Central memory CD8-positive, alpha-beta T cell (primary cell): ENCODE data around the gene MCAM.
A peak's percentile ranks its signal among the peaks of the same experiment; 100 is the strongest.

Experiments
- ATAC-seq: fragments of 150-1000 bp; cut with Tn5 transposase; replicated peaks from 2 replicates; pipeline ENCODE4 v1.10.0; 2022; ENCODE audit warnings: mild to moderate bottlenecking, moderate FRiP score, moderate number of reproducible peaks; ENCODE audit not compliant: poor library complexity, severe bottlenecking; ENCODE audit errors: extremely low read depth
- DNase-seq, 2 donors: peaks; one replicate each; pipeline ENCODE4 v3.0.0; 2021; ENCODE audit warnings: low spot score in 2 of 2
- H3K27ac Mint-ChIP-seq: one replicate; pipeline ENCODE4 v1.8.0; 2022; ENCODE audit warnings: low read depth, mild to moderate bottlenecking, moderate library complexity, mixed read lengths
- H3K27me3 Mint-ChIP-seq: one replicate; pipeline ENCODE4 v1.8.0; 2022; ENCODE audit warnings: mixed read lengths
- H3K36me3 Mint-ChIP-seq: one replicate; pipeline ENCODE4 v1.8.0; 2022; ENCODE audit warnings: mild to moderate bottlenecking, moderate library complexity, mixed read lengths; ENCODE audit not compliant: insufficient read depth
- H3K4me1 Mint-ChIP-seq: one replicate; pipeline ENCODE4 v1.8.0; 2022; ENCODE audit warnings: mixed read lengths
- H3K4me3 Mint-ChIP-seq: one replicate; pipeline ENCODE4 v1.8.0; 2022; ENCODE audit warnings: mild to moderate bottlenecking, moderate library complexity, mixed read lengths
- H3K9me3 Mint-ChIP-seq: one replicate; pipeline ENCODE4 v1.8.0; 2022; ENCODE audit warnings: mixed read lengths

The MCAM gene

GRCh38 chr11:119306373-119306890 is 10.5 kb downstream of the MCAM start:
- H3K4me1 Mint-ChIP-seq = no peaks in the 10 kb centered on the region
- ATAC-seq = peak; percentile 28
- no peak for DNase-seq
- no peaks in the 10 kb centered on the region for H3K27me3 Mint-ChIP-seq
- peaks cover 13% of the 10 kb centered on the region for H3K36me3 Mint-ChIP-seq
- no peak overlapping the region for H3K4me3 Mint-ChIP-seq
- no peak overlapping the region for H3K27ac Mint-ChIP-seq
- H3K9me3 Mint-ChIP-seq = no peaks in the 10 kb centered on the region

GRCh38 chr11:119305556-119306372 is 11.2 kb downstream of the MCAM start:
- Mint-ChIP-seq H3K27ac (peak overlapping the region; percentile 56), H3K36me3 (peaks cover 13% of the 10 kb centered on the region), H3K27me3 (no peaks in the 10 kb centered on the region), H3K9me3 (no peaks in the 10 kb centered on the region), H3K4me1 (no peaks in the 10 kb centered on the region), H3K4me3 (no peak overlapping the region)
- ATAC-seq = no peak
- DNase-seq = no peak

GRCh38 chr11:119303227-119303718 is 13.7 kb downstream of the MCAM start:
- H3K36me3 Mint-ChIP-seq = peaks cover 32% of the 10 kb centered on the region

GRCh38 chr11:119300198-119300964 is 16.5 kb downstream of the MCAM start:
- Mint-ChIP-seq H3K36me3 (peaks cover 38% of the 10 kb centered on the region), H3K27ac (no peak overlapping the region), H3K4me3 (no peak overlapping the region), H3K9me3 (no peaks in the 10 kb centered on the region), H3K27me3 (no peaks in the 10 kb centered on the region), H3K4me1 (no peaks in the 10 kb centered on the region)
- no peak for ATAC-seq
- DNase-seq = no peak

More at GRCh38 chr11:119303227-119303718, 13.7 kb downstream of the MCAM start:
- H3K9me3 Mint-ChIP-seq = no peaks in the 10 kb centered on the region
- DNase-seq (no peak), ATAC-seq (no peak)
- no peak overlapping the region for H3K27ac Mint-ChIP-seq
- H3K4me3 Mint-ChIP-seq = no peak overlapping the region
- no peaks in the 10 kb centered on the region for H3K27me3 Mint-ChIP-seq
- no peaks in the 10 kb centered on the region for H3K4me1 Mint-ChIP-seq

GRCh38 chr11:119299416-119299815 is 17.5 kb downstream of the MCAM start:
- no peak overlapping the region for H3K27ac Mint-ChIP-seq

GRCh38 chr11:119298726-119299125 is 18.2 kb downstream of the MCAM start:
- Mint-ChIP-seq H3K4me1 (no peaks in the 10 kb centered on the region), H3K36me3 (peaks cover 38% of the 10 kb centered on the region)

More at GRCh38 chr11:119299416-119299815, 17.5 kb downstream of the MCAM start:
- DNase-seq (no peak), ATAC-seq (no peak)
- Mint-ChIP-seq H3K9me3 (no peaks in the 10 kb centered on the region), H3K27me3 (no peaks in the 10 kb centered on the region), H3K4me1 (no peaks in the 10 kb centered on the region), H3K36me3 (peaks cover 38% of the 10 kb centered on the region), H3K4me3 (no peak overlapping the region)

GRCh38 chr11:119297938-119298337 is 19.0 kb downstream of the MCAM start:
- Mint-ChIP-seq H3K4me3 (no peak overlapping the region), H3K36me3 (peaks cover 31% of the 10 kb centered on the region), H3K27ac (no peak overlapping the region), H3K4me1 (no peaks in the 10 kb centered on the region), H3K27me3 (no peaks in the 10 kb centered on the region), H3K9me3 (no peaks in the 10 kb centered on the region)
- ATAC-seq (no peak), DNase-seq (no peak)

More at GRCh38 chr11:119298726-119299125, 18.2 kb downstream of the MCAM start:
- Mint-ChIP-seq H3K27ac (no peak overlapping the region), H3K4me3 (no peak overlapping the region), H3K27me3 (no peaks in the 10 kb centered on the region), H3K9me3 (no peaks in the 10 kb centered on the region)
- ATAC-seq (no peak), DNase-seq (no peak)

GRCh38 chr11:119295178-119295577 is 21.8 kb downstream of the MCAM start:
- Mint-ChIP-seq H3K9me3 (no peaks in the 10 kb centered on the region), H3K36me3 (peaks cover 26% of the 10 kb centered on the region), H3K4me1 (no peaks in the 10 kb centered on the region), H3K27me3 (no peaks in the 10 kb centered on the region), H3K27ac (no peak overlapping the region), H3K4me3 (no peak overlapping the region)
- ATAC-seq (no peak), DNase-seq (no peak)

GRCh38 chr11:119293461-119293860 is 23.5 kb downstream of the MCAM start:
- Mint-ChIP-seq H3K4me3 (no peak overlapping the region), H3K27ac (no peak overlapping the region), H3K36me3 (peaks cover 15% of the 10 kb centered on the region), H3K9me3 (no peaks in the 10 kb centered on the region), H3K4me1 (no peaks in the 10 kb centered on the region), H3K27me3 (no peaks in the 10 kb centered on the region)
- DNase-seq (no peak), ATAC-seq (no peak)

- Mint-ChIP-seq H3K4me1 (no peaks in the 10 kb centered on the region), H3K36me3 (peaks cover 16% of the 10 kb centered on the region), H3K4me3 (no peak overlapping the region), H3K9me3 (no peaks in the 10 kb centered on the region), H3K27me3 (no peaks in the 10 kb centered on the region), H3K27ac (no peak overlapping the region)
- DNase-seq = no peak
- ATAC-seq = no peak
Measured at GRCh38 chr11:119290894-119291497, 25.9 kb downstream of the MCAM start.

GRCh38 chr11:119288219-119288618 is 28.7 kb downstream of the MCAM start:
- H3K36me3 Mint-ChIP-seq = peaks cover 25% of the 10 kb centered on the region
- DNase-seq (no peak), ATAC-seq (no peak)
- no peaks in the 10 kb centered on the region for H3K27me3 Mint-ChIP-seq
- H3K4me1 Mint-ChIP-seq = peaks cover 13% of the 10 kb centered on the region
- H3K9me3 Mint-ChIP-seq = no peaks in the 10 kb centered on the region
- H3K4me3 Mint-ChIP-seq = no peak overlapping the region
- H3K27ac Mint-ChIP-seq = no peak overlapping the region

- H3K36me3 Mint-ChIP-seq = peaks cover 30% of the 10 kb centered on the region
- H3K4me1 Mint-ChIP-seq = peaks cover 26% of the 10 kb centered on the region
- ATAC-seq (no peak), DNase-seq (no peak)
- H3K27ac Mint-ChIP-seq = peak overlapping the region; percentile 19
- H3K9me3 Mint-ChIP-seq = no peaks in the 10 kb centered on the region
- H3K27me3 Mint-ChIP-seq = no peaks in the 10 kb centered on the region
- no peak overlapping the region for H3K4me3 Mint-ChIP-seq
Measured at GRCh38 chr11:119285431-119285830, 31.5 kb downstream of the MCAM start.
